HepG2 (cell line): Measurements from ENCODE around the gene MXRA8. TPM values are rescaled to one million over a fixed set of nuclear protein-coding genes. Genes with fewer than 3 reads are reported as not detected.

ENCODE experiments used
- ARID4A ChIP-seq: sonication (generic); formaldehyde crosslinking; IDR thresholded peaks from 2 replicates; pipeline ENCODE4 v1.5.0; 2020; ENCODE audit warnings: mild to moderate bottlenecking, missing genetic modification reagents, borderline replicate concordance
- DPF2 ChIP-seq: sonication (generic); formaldehyde crosslinking; IDR thresholded peaks from 2 replicates; pipeline ENCODE4 v1.4.0; 2020; ENCODE audit warnings: mild to moderate bottlenecking, low read depth, missing genetic modification reagents, borderline replicate concordance
- E2F1 ChIP-seq: sonication (generic); formaldehyde crosslinking; IDR thresholded peaks from 2 replicates; pipeline ENCODE4 v1.5.0; 2020; ENCODE audit warnings: missing genetic modification reagents
- FOXC1 ChIP-seq: sonication (generic); formaldehyde crosslinking; IDR thresholded peaks from 2 replicates; pipeline ENCODE4 v1.8.0; 2022; ENCODE audit warnings: mild to moderate bottlenecking, missing genetic modification reagents, borderline replicate concordance
- GZF1 ChIP-seq: sonication (generic); formaldehyde crosslinking; IDR thresholded peaks from 2 replicates; pipeline ENCODE4 v1.5.1; 2020; ENCODE audit warnings: mild to moderate bottlenecking, missing genetic modification reagents
- KMT2B ChIP-seq: IDR thresholded peaks from 2 replicates; pipeline ENCODE4 v1.6.1; 2016; ENCODE audit warnings: missing genetic modification reagents, missing compliant biosample characterization
- NFKB2 ChIP-seq: sonication (generic); formaldehyde crosslinking; IDR thresholded peaks from 2 replicates; pipeline ENCODE4 v1.4.0; 2020; ENCODE audit warnings: missing genetic modification reagents, borderline replicate concordance
- PHF20 ChIP-seq: sonication (generic); formaldehyde crosslinking; IDR thresholded peaks from 2 replicates; pipeline ENCODE4 v1.5.0; 2020; ENCODE audit warnings: mild to moderate bottlenecking, missing genetic modification reagents
- PHF21A ChIP-seq: sonication (generic); formaldehyde crosslinking; IDR thresholded peaks from 2 replicates; pipeline ENCODE4 v1.5.0; 2020; ENCODE audit warnings: mild to moderate bottlenecking, missing genetic modification reagents
- RFX1 ChIP-seq: fragments of 450-650 bp; IDR thresholded peaks from 2 replicates; pipeline ENCODE4 v1.6.1; 2017
- STAG1 ChIP-seq: sonication (generic); formaldehyde crosslinking; IDR thresholded peaks from 2 replicates; pipeline ENCODE4 v1.4.0; 2020; ENCODE audit warnings: missing genetic modification reagents
- SUZ12 ChIP-seq: fragments of 150-350 bp; IDR thresholded peaks from 2 replicates; pipeline ENCODE4 v1.6.1; 2014; ENCODE audit warnings: low read depth, low read length
- ZBTB38 ChIP-seq: sonication (generic); formaldehyde crosslinking; IDR thresholded peaks from 2 replicates; pipeline ENCODE4 v1.5.1; 2020; ENCODE audit warnings: mild to moderate bottlenecking, missing genetic modification reagents
- ZFY ChIP-seq: sonication (generic); formaldehyde crosslinking; IDR thresholded peaks from 2 replicates; pipeline ENCODE4 v1.4.0; 2020; ENCODE audit warnings: missing genetic modification reagents
- ZMYM4 ChIP-seq: sonication (generic); formaldehyde crosslinking; IDR thresholded peaks from 2 replicates; pipeline ENCODE4 v1.8.1; 2023; ENCODE audit warnings: mild to moderate bottlenecking, missing genetic modification reagents
- ZNF264 ChIP-seq: sonication (generic); formaldehyde crosslinking; IDR thresholded peaks from 2 replicates; pipeline ENCODE4 v1.4.0; 2020; ENCODE audit warnings: missing genetic modification reagents
- ZNF337 ChIP-seq: sonication (generic); formaldehyde crosslinking; IDR thresholded peaks from 2 replicates; pipeline ENCODE4 v1.5.1; 2020; ENCODE audit warnings: missing genetic modification reagents, low read depth, mild to moderate bottlenecking, borderline replicate concordance
- ZNF546 ChIP-seq: sonication (generic); formaldehyde crosslinking; conservative IDR thresholded peaks from 2 replicates; pipeline ENCODE4 v1.8.1; 2023; ENCODE audit warnings: mild to moderate bottlenecking, missing genetic modification reagents
- ZNF777 ChIP-seq: sonication (generic); formaldehyde crosslinking; IDR thresholded peaks from 2 replicates; pipeline ENCODE4 v1.4.0; 2020; ENCODE audit warnings: missing genetic modification reagents
- ZSCAN31 ChIP-seq: sonication (generic); formaldehyde crosslinking; IDR thresholded peaks from 2 replicates; pipeline ENCODE4 v1.5.0; 2020; ENCODE audit warnings: low read depth, mild to moderate bottlenecking, missing genetic modification reagents
- polyA plus RNA-seq, 8 experiments: library from polyadenylated mRNA; depleted of rRNA in 3 of 8; stranded (reverse) in 7 of 8; unstranded in 1 of 8; fragments of >200 nt; fragmentation: Illumina TruSeq in 4 of 8; extraction: Trizol in 4 of 8; gene quantifications; 2 replicates each; pipeline versions ENCODE4 v1.2.1 to v1.2.3, GENCODE V29; 2011 to 2016; ENCODE audit warnings: low read depth in 4 of 8, missing spikeins in 1 of 8, mixed read lengths in 1 of 8; ENCODE audit not compliant: insufficient read depth in 1 of 8
- total RNA-seq, 5 experiments: library from RNA; depleted of rRNA; stranded (reverse); fragments of >200 nt; fragmentation: Illumina TruSeq; extraction: Trizol; gene quantifications; 2 replicates each; pipeline ENCODE4 v1.2.3, GENCODE V29; 2016; ENCODE audit warnings: low read depth in 1 of 5
- TF ChIP-seq, protein P1 (sequence below): sonication (generic); formaldehyde crosslinking; IDR thresholded peaks from 2 replicates; pipeline ENCODE4 v1.8.0; 2022; ENCODE audit warnings: missing genetic modification reagents, mild to moderate bottlenecking, borderline replicate concordance

The MXRA8 gene
- total and polyA plus RNA-seq, 2 of the 13 experiments (the other 11 are each of a cell fraction or from before 2014, with no cell fraction given), result 19.8 to 44.8 TPM

DNA sequence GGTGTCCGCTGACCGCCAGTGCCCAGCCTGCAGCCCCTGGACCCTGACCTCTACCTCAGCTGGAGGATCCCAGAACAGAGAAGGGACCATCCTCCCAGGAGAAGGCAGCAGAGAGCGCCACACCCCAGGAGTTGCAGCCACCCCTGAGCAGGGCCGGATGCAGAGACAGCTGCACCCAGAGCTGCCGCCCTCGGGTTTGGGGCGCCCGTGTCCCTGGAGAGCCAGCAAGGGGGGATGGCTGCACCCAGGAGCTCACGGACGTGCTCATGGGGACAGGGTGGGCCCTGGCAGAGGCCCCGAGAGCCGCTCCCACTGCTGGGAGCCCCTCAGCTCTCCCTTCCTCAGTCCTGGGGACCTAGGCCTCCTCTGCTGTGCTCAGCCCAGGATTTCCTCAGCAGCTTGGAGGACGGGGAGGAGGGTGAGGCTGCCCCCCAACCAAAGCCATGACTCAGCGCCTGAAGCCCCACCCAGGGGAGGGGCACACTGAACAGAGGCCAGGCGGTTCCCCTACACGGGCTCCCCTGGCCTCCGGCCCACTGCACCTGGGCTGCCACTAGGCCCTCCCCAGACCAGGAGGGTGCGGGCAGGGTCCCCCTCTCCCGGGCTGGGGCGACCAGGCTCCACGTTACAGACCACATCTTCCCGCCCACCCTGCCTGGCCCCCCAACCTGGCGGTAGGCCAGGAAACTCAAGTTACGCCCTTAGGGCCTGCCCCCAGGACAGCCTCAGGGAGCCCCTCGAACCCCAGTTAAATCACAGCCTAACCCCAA is 52.9 kb downstream of the MXRA8 start (continued):
- TF ChIP-seq ZNF264 (CRISPR knock-in tag) (peak; percentile 56; the same call in 1 of the 2 replicates), ARID4A (CRISPR knock-in tag) (no peak; the same call in 1 of the 2 replicates), FOXC1 (CRISPR knock-in tag) (0 out of 2 replicates have a peak, but pooled peaks have one; percentile 2), ZSCAN31 (CRISPR knock-in tag) (peak; percentile 34; the same call in 1 of the 2 replicates), STAG1 (CRISPR knock-in tag) (peak; percentile 45), ZNF777 (CRISPR knock-in tag) (peak; percentile 18; the same call in 1 of the 2 replicates), KMT2B (CRISPR knock-in tag) (no peak), PHF21A (CRISPR knock-in tag) (peak; percentile 79), PHF20 (CRISPR knock-in tag) (0 out of 2 replicates have a peak, but pooled peaks have one; percentile 49), ZBTB38 (0 out of 2 replicates have a peak, but pooled peaks have one; percentile 16), DPF2 (CRISPR knock-in tag) (no peak; the same call in 1 of the 2 replicates), GZF1 (no peak), ZNF337 (CRISPR knock-in tag) (no peak), E2F1 (CRISPR knock-in tag) (no peak), ZFY (CRISPR knock-in tag) (peak; percentile 74), ZNF546 (CRISPR knock-in tag) (peak; percentile 81; the same call in 1 of the 2 replicates), SUZ12 (no peak), ZMYM4 (CRISPR knock-in tag) (no peak), NFKB2 (peak; percentile 78; the same call in 1 of the 2 replicates), RFX1 (no peak)
- TF ChIP-seq, protein P1, sequence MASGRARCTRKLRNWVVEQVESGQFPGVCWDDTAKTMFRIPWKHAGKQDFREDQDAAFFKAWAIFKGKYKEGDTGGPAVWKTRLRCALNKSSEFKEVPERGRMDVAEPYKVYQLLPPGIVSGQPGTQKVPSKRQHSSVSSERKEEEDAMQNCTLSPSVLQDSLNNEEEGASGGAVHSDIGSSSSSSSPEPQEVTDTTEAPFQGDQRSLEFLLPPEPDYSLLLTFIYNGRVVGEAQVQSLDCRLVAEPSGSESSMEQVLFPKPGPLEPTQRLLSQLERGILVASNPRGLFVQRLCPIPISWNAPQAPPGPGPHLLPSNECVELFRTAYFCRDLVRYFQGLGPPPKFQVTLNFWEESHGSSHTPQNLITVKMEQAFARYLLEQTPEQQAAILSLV (CRISPR knock-in tag), result 0 out of 2 replicates have a peak, but pooled peaks have one; percentile 40
